ENCODE data around the gene SAP30. TPM values are rescaled to one million over a fixed set of nuclear protein-coding genes. Genes with fewer than 3 reads are reported as not detected.

SAP30 gene
- total RNA-seq, 3 donors from 2014 or later (not counting 1 experiment from before 2014, with no cell fraction given): 2.6 to 9.1 (median 3.1) TPM

DNA sequence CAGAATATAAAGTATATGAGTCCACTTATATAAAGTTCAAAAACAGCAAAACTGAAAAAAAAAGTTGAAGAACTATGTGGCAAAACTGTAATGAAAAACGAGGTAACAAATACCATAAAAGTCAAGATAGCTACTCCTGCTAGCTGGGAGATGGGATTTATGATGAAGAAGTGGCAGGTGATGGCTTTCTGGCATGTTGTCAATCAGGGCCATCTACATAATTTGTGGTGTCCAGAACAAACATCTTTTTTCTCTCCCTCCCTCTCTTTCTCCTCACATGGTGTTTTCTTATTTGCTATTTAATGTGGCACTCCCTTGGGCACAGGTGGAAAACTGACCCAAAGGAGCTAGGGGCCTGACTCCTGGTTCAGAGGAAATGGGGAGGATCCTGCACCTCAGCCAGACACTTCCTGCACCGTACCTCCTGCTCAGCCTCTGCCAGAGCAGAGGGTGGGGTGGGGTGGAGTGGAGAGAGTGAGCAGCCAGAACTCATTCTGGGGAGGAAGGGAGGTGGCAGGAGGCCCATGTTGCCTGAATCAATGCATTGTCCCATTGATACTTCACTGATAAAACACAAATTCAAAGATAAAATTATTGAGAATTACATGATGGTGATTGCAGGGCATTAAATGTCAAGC is 5.3 kb upstream of the SAP30 start:
- peak in 1 of 2 donors; percentile 17 for DNase-seq
- 0% methylated on average over 2 of the region's 2 CpGs for WGBS (ENCODE audit: insufficient coverage)
- TF ChIP-seq, protein P1, sequence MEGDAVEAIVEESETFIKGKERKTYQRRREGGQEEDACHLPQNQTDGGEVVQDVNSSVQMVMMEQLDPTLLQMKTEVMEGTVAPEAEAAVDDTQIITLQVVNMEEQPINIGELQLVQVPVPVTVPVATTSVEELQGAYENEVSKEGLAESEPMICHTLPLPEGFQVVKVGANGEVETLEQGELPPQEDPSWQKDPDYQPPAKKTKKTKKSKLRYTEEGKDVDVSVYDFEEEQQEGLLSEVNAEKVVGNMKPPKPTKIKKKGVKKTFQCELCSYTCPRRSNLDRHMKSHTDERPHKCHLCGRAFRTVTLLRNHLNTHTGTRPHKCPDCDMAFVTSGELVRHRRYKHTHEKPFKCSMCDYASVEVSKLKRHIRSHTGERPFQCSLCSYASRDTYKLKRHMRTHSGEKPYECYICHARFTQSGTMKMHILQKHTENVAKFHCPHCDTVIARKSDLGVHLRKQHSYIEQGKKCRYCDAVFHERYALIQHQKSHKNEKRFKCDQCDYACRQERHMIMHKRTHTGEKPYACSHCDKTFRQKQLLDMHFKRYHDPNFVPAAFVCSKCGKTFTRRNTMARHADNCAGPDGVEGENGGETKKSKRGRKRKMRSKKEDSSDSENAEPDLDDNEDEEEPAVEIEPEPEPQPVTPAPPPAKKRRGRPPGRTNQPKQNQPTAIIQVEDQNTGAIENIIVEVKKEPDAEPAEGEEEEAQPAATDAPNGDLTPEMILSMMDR (IDR thresholded peaks at IDR 0.05): no peak
- peaks cover 9% of the 10 kb centered on the region for H3K4me1 ChIP-seq (ENCODE audit: control insufficient read depth, insufficient read depth, low read length)
- Mint-ChIP-seq H3K36me3 (no peaks in the 10 kb centered on the region), H3K9me3 (no peaks in the 10 kb centered on the region), H3K4me1 (peaks cover 7% of the 10 kb centered on the region in 2 donors), H3K27me3 (ENCODE audit: low read depth in 2 of 2) (peaks cover 0 to 2% of the 10 kb centered on the region in 2 donors), H3K27ac (no peak overlapping the region), H3K4me3 (no peak overlapping the region)
- H3K36me3 ChIP-seq (ENCODE audit: control insufficient read depth, insufficient read depth, low read length): no peaks in the 10 kb centered on the region
- no peak overlapping the region for H3K27ac ChIP-seq (ENCODE audit: low read length)
- H3K9me3 ChIP-seq (ENCODE audit: control insufficient read depth, insufficient read depth, low read length): no peaks in the 10 kb centered on the region
- no peak for ATAC-seq
- intact Hi-C loops (cut with micrococcal nuclease): no loop called here
- H3K27me3 ChIP-seq (ENCODE audit: control insufficient read depth, insufficient read depth, low read length): no peaks in the 10 kb centered on the region
- H3K4me3 ChIP-seq (ENCODE audit: low read length): no peak overlapping the region

DNA sequence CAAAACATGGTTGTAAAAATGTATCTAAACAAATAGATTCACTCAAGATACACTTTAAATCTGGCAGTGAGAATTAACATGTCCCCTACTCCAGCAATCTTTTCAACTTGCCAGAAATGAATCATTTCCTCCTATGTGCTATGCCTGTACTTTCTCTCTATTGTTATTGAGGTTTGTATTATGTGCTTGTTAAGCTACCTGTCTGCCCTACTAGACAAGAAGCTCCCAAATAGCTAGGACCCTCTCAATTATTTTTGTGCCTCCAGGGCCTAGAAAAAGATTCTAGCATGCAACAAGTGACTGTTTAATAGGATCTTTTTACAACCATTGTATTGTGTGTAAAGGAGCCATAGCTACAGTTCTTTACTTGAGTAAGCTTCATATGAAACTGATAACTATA is 3.5 kb upstream of the SAP30 start:
- peak overlapping the region; percentile 61 for H3K4me3 Mint-ChIP-seq

DNA sequence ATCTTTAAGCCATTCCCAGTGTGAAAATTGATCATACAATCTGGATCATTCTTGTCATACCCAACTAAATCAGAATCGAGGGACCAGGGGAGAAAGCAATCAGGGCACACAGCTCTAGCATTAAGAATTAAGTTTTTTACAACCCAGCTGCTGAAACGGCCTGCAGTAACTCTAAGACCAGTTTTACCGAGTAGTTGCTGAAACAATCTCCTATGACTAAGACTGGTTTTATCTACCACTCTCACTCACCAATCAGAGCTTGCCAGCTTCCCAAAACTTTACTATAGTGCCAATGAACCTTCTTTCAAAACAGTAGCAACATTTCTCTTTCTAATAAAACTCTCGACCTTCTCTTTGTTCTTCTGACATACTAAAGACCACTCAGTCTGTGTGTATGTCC is 2.8 kb upstream of the SAP30 start:
- H3K9me3 ChIP-seq (ENCODE audit: control insufficient read depth, insufficient read depth, low read length): no peaks in the 10 kb centered on the region
- no peaks in the 10 kb centered on the region for H3K27me3 ChIP-seq (ENCODE audit: control insufficient read depth, insufficient read depth, low read length)
- intact Hi-C loops (cut with micrococcal nuclease): no loop called here
- H3K36me3 ChIP-seq (ENCODE audit: control insufficient read depth, insufficient read depth, low read length): no peaks in the 10 kb centered on the region
- WGBS (ENCODE audit: insufficient coverage): 65% methylated on average over 4 of the region's 4 CpGs
- no peak overlapping the region for H3K27ac ChIP-seq (ENCODE audit: low read length)
- no peak overlapping the region for H3K4me3 Mint-ChIP-seq
- no peak overlapping the region for H3K27ac Mint-ChIP-seq
- H3K4me3 ChIP-seq (ENCODE audit: low read length): no peak overlapping the region
- DNase-seq: no peak
- H3K9me3 Mint-ChIP-seq: no peaks in the 10 kb centered on the region
- H3K4me1 Mint-ChIP-seq: peaks cover 16 to 21% of the 10 kb centered on the region in 2 donors
- TF ChIP-seq, protein P1 (IDR thresholded peaks at IDR 0.05): no peak
- H3K27me3 Mint-ChIP-seq (ENCODE audit: low read depth in 2 of 2): peaks cover 0 to 2% of the 10 kb centered on the region in 2 donors
- H3K36me3 Mint-ChIP-seq: no peaks in the 10 kb centered on the region
- peaks cover 16% of the 10 kb centered on the region for H3K4me1 ChIP-seq (ENCODE audit: control insufficient read depth, insufficient read depth, low read length)
- ATAC-seq: no peak

More for the DNA sequence above, 3.5 kb upstream of the SAP30 start:
- H3K4me1 ChIP-seq (ENCODE audit: control insufficient read depth, insufficient read depth, low read length): peaks cover 16% of the 10 kb centered on the region
- no peaks in the 10 kb centered on the region for H3K36me3 Mint-ChIP-seq
- no peaks in the 10 kb centered on the region for H3K27me3 ChIP-seq (ENCODE audit: control insufficient read depth, insufficient read depth, low read length)
- DNase-seq (no peak), ATAC-seq (no peak)
- no peaks in the 10 kb centered on the region for H3K9me3 Mint-ChIP-seq
- intact Hi-C loops (cut with micrococcal nuclease): no loop called here
- H3K27ac Mint-ChIP-seq: no peak overlapping the region
- TF ChIP-seq, protein P1 (IDR thresholded peaks at IDR 0.05): no peak
- peaks cover 16 to 21% of the 10 kb centered on the region in 2 donors for H3K4me1 Mint-ChIP-seq
- H3K9me3 ChIP-seq (ENCODE audit: control insufficient read depth, insufficient read depth, low read length): no peaks in the 10 kb centered on the region
- H3K27me3 Mint-ChIP-seq (ENCODE audit: low read depth in 2 of 2): peaks cover 0 to 2% of the 10 kb centered on the region in 2 donors
- no peaks in the 10 kb centered on the region for H3K36me3 ChIP-seq (ENCODE audit: control insufficient read depth, insufficient read depth, low read length)
- H3K4me3 ChIP-seq (ENCODE audit: low read length): no peak overlapping the region
- H3K27ac ChIP-seq (ENCODE audit: low read length): no peak overlapping the region

DNA sequence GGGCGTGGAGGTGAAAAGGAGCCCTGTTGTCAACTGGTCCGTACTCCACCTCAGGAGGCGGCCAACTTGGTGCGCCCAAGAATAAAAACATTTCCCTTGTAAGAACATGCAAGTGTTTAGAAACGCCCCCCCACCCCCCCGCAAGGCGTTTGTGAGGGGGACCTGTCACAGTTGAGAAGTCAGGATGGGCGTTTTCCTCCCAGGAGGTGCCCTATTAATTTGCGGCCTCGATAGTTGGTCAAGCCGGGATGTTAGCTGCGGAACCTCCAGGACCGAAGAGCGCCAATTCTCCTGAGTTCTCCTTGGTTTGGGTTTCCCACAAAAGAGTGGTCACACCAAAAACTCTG is 651 bp upstream of the SAP30 start:
- no peaks in the 10 kb centered on the region for H3K9me3 Mint-ChIP-seq
- TF ChIP-seq, protein P1 (IDR thresholded peaks at IDR 0.05): no peak
- WGBS (ENCODE audit: insufficient coverage): 1% methylated on average over 13 of the region's 14 CpGs
- H3K27ac Mint-ChIP-seq: peak overlapping the region; percentile 92 to 94
- H3K4me1 Mint-ChIP-seq: peaks cover 21 to 26% of the 10 kb centered on the region in 2 donors
- Histone ChIP-seq H3K9me3 (ENCODE audit: control insufficient read depth, insufficient read depth, low read length) (no peaks in the 10 kb centered on the region), H3K27me3 (ENCODE audit: control insufficient read depth, insufficient read depth, low read length) (no peaks in the 10 kb centered on the region), H3K27ac (ENCODE audit: low read length) (peak overlapping the region; percentile 92), H3K4me1 (ENCODE audit: control insufficient read depth, insufficient read depth, low read length) (peaks cover 16% of the 10 kb centered on the region), H3K4me3 (ENCODE audit: low read length) (peak overlapping the region; percentile 98), H3K36me3 (ENCODE audit: control insufficient read depth, insufficient read depth, low read length) (no peaks in the 10 kb centered on the region)
- DNase-seq: no peak
- no peaks in the 10 kb centered on the region for H3K36me3 Mint-ChIP-seq
- H3K4me3 Mint-ChIP-seq: peak overlapping the region; percentile 100
- no peaks in the 10 kb centered on the region for H3K27me3 Mint-ChIP-seq (ENCODE audit: low read depth in 2 of 2)
- ATAC-seq: peak; percentile 24 to 45 (median 27)
- intact Hi-C loops (cut with micrococcal nuclease): no loop called here

Measured in natural killer cell (primary cell).